HepG2 (cell line): Measurements from ENCODE around the gene MIB2. TPM values are rescaled to one million over a fixed set of nuclear protein-coding genes. Genes with fewer than 3 reads are reported as not detected.

ENCODE experiments used
- ATAC-seq: fragments of 200-7000 bp; cut with Tn5 transposase; 3 replicates; pipeline ENCODE4 v1.9.1; 2020; ENCODE audit warnings: mild to moderate bottlenecking, moderate library complexity
- BruUV-seq: library from RNA; stranded (reverse); fragments of 400-500 nt; replicated peaks from 2 replicates; lab custom pipeline; 2021; lab: Mats Ljungman, UMichigan
- CTCF ChIA-PET: fragments of 300-600 bp; formaldehyde crosslinking; extraction: SDS; loops from one replicate; lab custom pipeline; 2021; ENCODE audit warnings: low total read pairs, inconsistent platforms, low intra/inter-chr PET ratio; lab: Yijun Ruan, JAX
- POLR2A ChIA-PET: fragments of 350-600 bp; sonication (Branson Sonifier 250); formaldehyde crosslinking; loops from one replicate; lab custom pipeline; 2020; ENCODE audit warnings: antibody characterized with exemption, inconsistent platforms; lab: Yijun Ruan, JAX
- DNase-seq: peaks from one replicate; pipeline ENCODE4 v3.0.0-alpha.2; 2015; ENCODE audit warnings: low spot score
- FAIRE-seq: peaks from 3 replicates; lab custom pipeline; 2011; peaks lifted over from hg19 to GRCh38; lab: Jason Lieb, UNC
- H2AFZ ChIP-seq: one replicate; pipeline ENCODE4 v1.6.1; 2011; ENCODE audit warnings: low read length, inconsistent platforms
- H3K27ac ChIP-seq: fragments of 300-600 bp; 3 replicates; pipeline ENCODE4 v1.8.0; 2011; ENCODE audit warnings: mixed run types, mild to moderate bottlenecking, mixed read lengths, low read length, inconsistent platforms; ENCODE audit not compliant: insufficient read depth; ENCODE audit errors: extremely low read length
- H3K27me3 ChIP-seq, 2 experiments: fragments of 200-600 bp in 1 of 2; 2 replicates in 1 of 2; 3 replicates in 1 of 2; pipeline versions ENCODE4 v1.6.0 to v1.8.0; 2011; ENCODE audit warnings: low read length in 2 of 2, mild to moderate bottlenecking in 2 of 2, moderate library complexity in 2 of 2, inconsistent platforms in 1 of 2; ENCODE audit not compliant: insufficient read depth in 2 of 2, control insufficient read depth in 1 of 2
- H3K36me3 ChIP-seq, 2 experiments: fragments of 200-600 bp in 1 of 2; replicated peaks in 1 of 2; 2 replicates in 1 of 2; 3 replicates in 1 of 2; pipeline versions ENCODE4 v1.5.1 to v1.8.0; 2011; ENCODE audit warnings: low read length in 2 of 2, inconsistent platforms in 1 of 2; ENCODE audit not compliant: insufficient read depth in 2 of 2, control insufficient read depth in 1 of 2
- H3K4me1 ChIP-seq: 2 replicates; pipeline ENCODE4 v1.5.1; 2012; ENCODE audit warnings: low read length, inconsistent platforms; ENCODE audit not compliant: insufficient read depth
- H3K4me2 ChIP-seq: 2 replicates; pipeline ENCODE4 v1.6.0; 2011; ENCODE audit warnings: low read depth, low read length, inconsistent platforms
- H3K4me3 ChIP-seq, 3 experiments: fragments of 200-600 bp in 1 of 3; sonication (generic), shearing (Covaris generic) in 1 of 3; replicated peaks in 1 of 3; 2 replicates each; pipeline ENCODE4 v1.5.1; 2011 to 2016; ENCODE audit warnings: low read length in 3 of 3, inconsistent platforms in 2 of 3, low read depth in 2 of 3, mild to moderate bottlenecking in 2 of 3, control low read depth in 1 of 3, mixed read lengths in 1 of 3; ENCODE audit not compliant: insufficient read depth in 1 of 3
- H3K79me2 ChIP-seq: one replicate; pipeline ENCODE4 v1.6.1; 2011; ENCODE audit warnings: low read length, inconsistent platforms; ENCODE audit not compliant: insufficient read depth
- H3K9ac ChIP-seq: 2 replicates; pipeline ENCODE4 v1.6.0; 2011; ENCODE audit warnings: mild to moderate bottlenecking, low read depth, low read length, inconsistent platforms; ENCODE audit not compliant: insufficient read depth
- H3K9me3 ChIP-seq: 2 replicates; pipeline ENCODE4 v1.5.1; 2012; ENCODE audit warnings: mild to moderate bottlenecking, low read length
- H4K20me1 ChIP-seq: 2 replicates; pipeline ENCODE4 v1.6.0; 2011; ENCODE audit warnings: inconsistent platforms, mild to moderate bottlenecking, low read length, moderate library complexity; ENCODE audit not compliant: insufficient read depth
- HNRNPK ChIP-seq: fragments of 200-400 bp; formaldehyde crosslinking; IDR thresholded peaks from 2 replicates; pipeline ENCODE4 v1.6.1; 2018; ENCODE audit warnings: low read length, low read depth, moderate library complexity, mild to moderate bottlenecking; ENCODE audit not compliant: poor library complexity, severe bottlenecking
- MBD4 ChIP-seq: IDR thresholded peaks from 2 replicates; pipeline ENCODE4 v1.6.1; 2012; ENCODE audit warnings: low read length, inconsistent platforms, borderline replicate concordance
- PHF21A ChIP-seq: sonication (generic); formaldehyde crosslinking; IDR thresholded peaks from 2 replicates; pipeline ENCODE4 v1.5.0; 2020; ENCODE audit warnings: mild to moderate bottlenecking, missing genetic modification reagents
- ZNF207 ChIP-seq: fragments of 450-650 bp; IDR thresholded peaks from 2 replicates; pipeline ENCODE4 v1.6.1; 2016; ENCODE audit warnings: antibody characterized with exemption, borderline replicate concordance
- ZNF317 ChIP-seq: sonication (generic); formaldehyde crosslinking; IDR thresholded peaks from 2 replicates; pipeline ENCODE4 v1.5.0; 2020; ENCODE audit warnings: mild to moderate bottlenecking, missing genetic modification reagents
- WGBS: methylation state at CpG from one replicate; pipeline ENCODE4 v1.1.6; 2017; ENCODE audit warnings: low lambda C conversion rate; 5-methylcytosine and 5-hydroxymethylcytosine counted together
- in situ Hi-C: cut with HindIII; loops from 2 replicates; pipeline ENCODE4 v1.10.0; 2017; ENCODE audit warnings: low pct_unique_long_range_greater_than_20kb; ENCODE audit not compliant: extremely low pct_ligation_motif_present
- intact Hi-C: fragments of 100-400 bp; cut with micrococcal nuclease; formaldehyde crosslinking; loops from one replicate; pipeline ENCODE4 v1.10.0; 2022; ENCODE audit not compliant: unreplicated experiment
- polyA plus RNA-seq, 8 experiments: library from polyadenylated mRNA; depleted of rRNA in 3 of 8; stranded (reverse) in 7 of 8; unstranded in 1 of 8; fragments of >200 nt; fragmentation: Illumina TruSeq in 4 of 8; extraction: Trizol in 4 of 8; gene quantifications; 2 replicates each; pipeline versions ENCODE4 v1.2.1 to v1.2.3, GENCODE V29; 2011 to 2016; ENCODE audit warnings: low read depth in 4 of 8, missing spikeins in 1 of 8, mixed read lengths in 1 of 8; ENCODE audit not compliant: insufficient read depth in 1 of 8
- total RNA-seq, 5 experiments: library from RNA; depleted of rRNA; stranded (reverse); fragments of >200 nt; fragmentation: Illumina TruSeq; extraction: Trizol; gene quantifications; 2 replicates each; pipeline ENCODE4 v1.2.3, GENCODE V29; 2016; ENCODE audit warnings: low read depth in 1 of 5
- TF ChIP-seq, protein P1 (sequence below): sonication (generic); formaldehyde crosslinking; IDR thresholded peaks from 2 replicates; pipeline ENCODE4 v1.4.0; 2020; ENCODE audit warnings: missing genetic modification reagents

The MIB2 gene
- total and polyA plus RNA-seq, 2 of the 13 experiments (the other 11 are each of a cell fraction or from before 2014, with no cell fraction given), result 19.9 to 30.4 TPM

DNA sequence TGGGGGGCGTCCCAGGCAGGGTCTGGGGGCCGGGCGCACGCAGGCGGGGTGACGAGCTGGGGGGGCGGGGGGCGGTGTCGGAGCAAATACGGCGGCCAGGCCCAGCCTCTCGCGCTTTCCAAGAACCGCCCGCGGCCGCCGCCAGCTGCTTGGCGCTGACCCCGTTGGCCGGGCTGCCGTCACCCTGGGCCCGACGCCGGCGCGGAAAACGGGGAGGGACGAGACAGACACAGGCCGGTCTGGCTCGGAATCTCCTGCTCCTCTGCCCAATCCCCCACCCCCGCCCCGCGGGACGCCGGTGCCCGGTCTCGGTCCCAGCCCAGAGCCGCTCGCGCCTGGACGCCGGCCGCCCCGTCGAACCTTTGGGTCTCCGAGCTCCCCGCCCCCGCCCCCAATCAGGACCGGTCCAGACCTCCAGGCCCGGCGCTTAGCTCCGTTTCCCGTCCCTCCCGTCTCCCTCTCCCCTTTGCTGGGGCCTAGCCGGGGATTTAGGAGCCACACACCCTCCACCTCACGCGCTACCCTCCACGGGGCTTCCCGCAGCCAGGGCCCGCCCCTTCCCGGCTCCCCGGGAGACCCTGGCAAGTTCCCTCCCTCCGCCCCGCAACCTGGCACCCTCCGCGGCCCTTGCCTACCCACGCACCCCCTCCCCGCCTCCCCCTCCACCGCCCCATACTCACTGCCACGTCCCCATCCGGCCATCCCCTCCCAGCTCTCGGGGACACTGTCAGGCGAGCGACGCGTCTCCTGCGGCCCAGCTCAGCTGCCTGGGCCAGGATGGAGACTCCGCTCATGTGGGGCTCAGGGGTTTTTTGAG lies 15.9 kb downstream of the MIB2 start:
- Histone ChIP-seq H3K9me3 (no peaks in the 10 kb centered on the region), H2AFZ (no peak overlapping the region), H3K79me2 (no peaks in the 10 kb centered on the region), H3K4me2 (peak overlapping the region; percentile 70), H3K27me3 (no peaks in the 10 kb centered on the region), H4K20me1 (no peaks in the 10 kb centered on the region), H3K36me3 (peaks cover 0 to 2% of the 10 kb centered on the region in 2 experiments; a peak in 1 of 5 replicates), H3K9ac (no peak overlapping the region), H3K4me1 (no peaks in the 10 kb centered on the region), H3K27ac (no peak overlapping the region), H3K4me3 (no peak overlapping the region)
- TF ChIP-seq PHF21A (no peak), MBD4 (no peak), ZNF207 (no peak), ZNF317 (CRISPR knock-in tag) (no peak), HNRNPK (peak; percentile 22)
- TF ChIP-seq, protein P1, sequence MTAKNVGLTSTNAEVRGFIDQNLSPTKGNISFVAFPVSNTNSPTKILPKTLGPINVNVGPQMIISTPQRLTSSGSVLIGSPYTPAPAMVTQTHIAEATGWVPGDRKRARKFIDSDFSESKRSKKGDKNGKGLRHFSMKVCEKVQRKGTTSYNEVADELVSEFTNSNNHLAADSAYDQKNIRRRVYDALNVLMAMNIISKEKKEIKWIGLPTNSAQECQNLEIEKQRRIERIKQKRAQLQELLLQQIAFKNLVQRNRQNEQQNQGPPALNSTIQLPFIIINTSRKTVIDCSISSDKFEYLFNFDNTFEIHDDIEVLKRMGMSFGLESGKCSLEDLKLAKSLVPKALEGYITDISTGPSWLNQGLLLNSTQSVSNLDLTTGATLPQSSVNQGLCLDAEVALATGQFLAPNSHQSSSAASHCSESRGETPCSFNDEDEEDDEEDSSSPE, result no peak
- CTCF ChIA-PET, result no interaction called here
- 95% methylated on average over 66 of the region's 79 CpGs for WGBS
- no peak for FAIRE-seq
- POLR2A ChIA-PET, result no interaction called here
- ATAC-seq, result no peak
- in situ Hi-C loops, result no loop called here
- intact Hi-C loops, result no loop called here
- no peak for DNase-seq
- BruUV-seq, result no TSS peak
